Measurements from ENCODE around the gene DDB1.

DNA sequence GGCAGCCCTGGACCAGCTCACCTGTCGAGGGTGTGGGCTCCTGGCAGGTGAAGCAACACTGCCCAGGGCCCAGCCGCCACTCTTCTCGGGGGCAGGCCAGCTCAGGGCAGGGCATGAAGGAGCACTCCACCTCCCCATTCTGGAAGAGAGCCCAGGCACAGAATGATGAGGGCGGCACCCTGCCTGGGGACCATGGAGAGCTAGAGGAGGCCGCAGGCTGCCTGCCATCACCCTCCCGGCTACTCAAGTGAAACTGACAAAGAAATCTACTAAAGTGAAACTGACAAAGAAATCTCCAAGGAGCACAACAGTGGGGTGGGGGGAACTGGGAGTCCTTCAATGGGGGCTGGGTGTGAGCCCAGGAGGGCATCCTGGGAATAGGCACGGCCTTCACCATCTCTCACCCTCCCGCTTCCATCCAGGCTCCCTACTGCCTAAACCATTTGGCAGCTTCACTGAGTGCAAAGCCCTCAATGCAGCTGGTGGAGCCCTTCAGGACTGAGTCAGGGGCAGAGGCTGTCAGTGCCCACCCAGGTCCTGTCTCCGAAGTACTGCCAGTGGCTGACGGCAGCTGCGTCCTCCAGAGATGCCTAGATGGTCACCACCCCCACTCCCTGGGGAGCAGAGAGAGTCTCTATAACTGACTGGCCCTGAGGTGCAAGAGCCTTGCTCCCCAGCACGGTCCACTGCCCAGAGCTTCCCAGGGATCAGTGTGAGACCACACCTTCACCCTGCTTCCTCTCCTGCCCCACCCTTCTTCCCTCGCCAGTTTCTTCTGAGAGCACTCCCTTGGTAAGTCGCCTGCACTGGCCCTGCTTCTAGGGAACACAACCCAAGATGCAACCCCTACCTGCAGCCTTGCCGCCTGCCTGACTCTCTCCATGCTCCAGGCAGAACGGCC, 59.5 kb downstream of the DDB1 start:
- TF ChIP-seq, protein P1, sequence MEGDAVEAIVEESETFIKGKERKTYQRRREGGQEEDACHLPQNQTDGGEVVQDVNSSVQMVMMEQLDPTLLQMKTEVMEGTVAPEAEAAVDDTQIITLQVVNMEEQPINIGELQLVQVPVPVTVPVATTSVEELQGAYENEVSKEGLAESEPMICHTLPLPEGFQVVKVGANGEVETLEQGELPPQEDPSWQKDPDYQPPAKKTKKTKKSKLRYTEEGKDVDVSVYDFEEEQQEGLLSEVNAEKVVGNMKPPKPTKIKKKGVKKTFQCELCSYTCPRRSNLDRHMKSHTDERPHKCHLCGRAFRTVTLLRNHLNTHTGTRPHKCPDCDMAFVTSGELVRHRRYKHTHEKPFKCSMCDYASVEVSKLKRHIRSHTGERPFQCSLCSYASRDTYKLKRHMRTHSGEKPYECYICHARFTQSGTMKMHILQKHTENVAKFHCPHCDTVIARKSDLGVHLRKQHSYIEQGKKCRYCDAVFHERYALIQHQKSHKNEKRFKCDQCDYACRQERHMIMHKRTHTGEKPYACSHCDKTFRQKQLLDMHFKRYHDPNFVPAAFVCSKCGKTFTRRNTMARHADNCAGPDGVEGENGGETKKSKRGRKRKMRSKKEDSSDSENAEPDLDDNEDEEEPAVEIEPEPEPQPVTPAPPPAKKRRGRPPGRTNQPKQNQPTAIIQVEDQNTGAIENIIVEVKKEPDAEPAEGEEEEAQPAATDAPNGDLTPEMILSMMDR (CRISPR knock-in tag; IDR thresholded peaks at IDR 0.05) = no peak
- no peak for TF ChIP-seq ZNF446 (CRISPR knock-in tag; IDR thresholded peaks at IDR 0.05)
- no peak for TF ChIP-seq YY1 (IDR thresholded peaks at IDR 0.05; ENCODE audit: insufficient read depth, insufficient replicate concordance, low read depth, low read length)
- no peak for TF ChIP-seq GLI4 (CRISPR knock-in tag; IDR thresholded peaks at IDR 0.05; ENCODE audit: borderline replicate concordance)
- TF ChIP-seq MED1 (CRISPR knock-in tag; IDR thresholded peaks at IDR 0.05) = no peak
- no peak for TF ChIP-seq JUN (CRISPR knock-in tag; IDR thresholded peaks at IDR 0.05)
